GM23338 (cell line): ENCODE results near the gene BEX2. TPM values are rescaled to one million over a fixed set of nuclear protein-coding genes. Genes with fewer than 3 reads are reported as not detected.

ENCODE experiments used
- ATAC-seq: fragments of 200-7000 bp; cut with Tn5 transposase; 3 replicates; pipeline ENCODE4 v1.9.1; 2020
- DNase-seq: peaks from one replicate; pipeline ENCODE4 v3.0.0-alpha.2; 2015; ENCODE audit warnings: low spot score
- H2AFZ ChIP-seq: fragments of 200-600 bp; sonication (generic); 2 replicates; pipeline ENCODE4 v1.8.0; 2016; ENCODE audit warnings: antibody characterized with exemption, mild to moderate bottlenecking, moderate library complexity
- H3F3A ChIP-seq: fragments of 200-600 bp; sonication (generic); replicated peaks from 2 replicates; pipeline ENCODE4 v1.8.0; 2017; ENCODE audit warnings: antibody characterized with exemption, mixed run types, low read depth
- H3K27ac ChIP-seq: fragments of 200-600 bp; sonication (generic); 2 replicates; pipeline ENCODE4 v1.6.1; 2016; ENCODE audit warnings: low read depth
- H3K27me3 ChIP-seq: fragments of 200-600 bp; sonication (generic); 2 replicates; pipeline ENCODE4 v1.8.0; 2016; ENCODE audit warnings: mild to moderate bottlenecking, mixed run types, moderate library complexity; ENCODE audit not compliant: insufficient read depth
- H3K36me3 ChIP-seq: fragments of 200-600 bp; sonication (generic); 2 replicates; pipeline ENCODE4 v1.8.0; 2016; ENCODE audit warnings: mild to moderate bottlenecking; ENCODE audit not compliant: insufficient read depth
- H3K4me1 ChIP-seq: fragments of 200-600 bp; sonication (generic); 2 replicates; pipeline ENCODE4 v1.8.0; 2016; ENCODE audit warnings: mild to moderate bottlenecking, moderate library complexity; ENCODE audit not compliant: insufficient read depth
- H3K4me2 ChIP-seq: fragments of 200-600 bp; sonication (generic); 2 replicates; pipeline ENCODE4 v1.7.1; 2017; ENCODE audit warnings: mixed run types
- H3K4me3 ChIP-seq: fragments of 200-600 bp; sonication (generic); 2 replicates; pipeline ENCODE4 v1.6.1; 2016; ENCODE audit warnings: mixed run types
- H3K79me2 ChIP-seq: fragments of 200-600 bp; sonication (generic); replicated peaks from 2 replicates; pipeline ENCODE4 v1.8.0; 2017; ENCODE audit warnings: mild to moderate bottlenecking; ENCODE audit not compliant: insufficient read depth
- H3K9me2 ChIP-seq: fragments of 200-600 bp; sonication (generic); 2 replicates; pipeline ENCODE4 v1.8.0; 2017; ENCODE audit not compliant: insufficient read depth
- H4K20me1 ChIP-seq: fragments of 200-600 bp; sonication (generic); replicated peaks from 2 replicates; pipeline ENCODE4 v1.8.0; 2017; ENCODE audit warnings: mild to moderate bottlenecking; ENCODE audit not compliant: insufficient read depth
- H3K27ac Mint-ChIP-seq: 2 replicates; pipeline ENCODE4 v1.8.0; 2020; ENCODE audit warnings: inconsistent platforms, mild to moderate bottlenecking, moderate library complexity, mixed read lengths
- H3K27me3 Mint-ChIP-seq: 3 replicates; pipeline ENCODE4 v1.8.0; 2022; ENCODE audit warnings: low read depth, mild to moderate bottlenecking, moderate library complexity, mixed read lengths, inconsistent platforms; ENCODE audit not compliant: insufficient read depth, poor library complexity
- H3K36me3 Mint-ChIP-seq: 3 replicates; pipeline ENCODE4 v1.8.0; 2021; ENCODE audit warnings: low read depth, mild to moderate bottlenecking, inconsistent platforms, moderate library complexity, mixed read lengths
- H3K4me1 Mint-ChIP-seq: 3 replicates; pipeline ENCODE4 v1.8.0; 2020; ENCODE audit warnings: mild to moderate bottlenecking, inconsistent platforms, mixed read lengths
- H3K4me3 Mint-ChIP-seq: 3 replicates; pipeline ENCODE4 v1.8.0; 2021; ENCODE audit warnings: moderate library complexity, mild to moderate bottlenecking, inconsistent platforms, mixed read lengths
- H3K9me3 Mint-ChIP-seq: 3 replicates; pipeline ENCODE4 v1.8.0; 2020; ENCODE audit warnings: moderate library complexity, mild to moderate bottlenecking, inconsistent platforms, mixed read lengths
- CREB1 ChIP-seq: fragments of 250-450 bp; sonication (Bioruptor Pico); IDR thresholded peaks from 2 replicates; pipeline ENCODE4 v1.5.0; 2020; ENCODE audit warnings: low read depth, mild to moderate bottlenecking, moderate library complexity
- EZH2 ChIP-seq: fragments of 200-600 bp; sonication (generic); IDR thresholded peaks from one replicate; pipeline ENCODE4 v1.8.0; 2017; ENCODE audit warnings: antibody characterized with exemption, mild to moderate bottlenecking, low read depth; ENCODE audit not compliant: unreplicated experiment
- EZH2phosphoT487 ChIP-seq: fragments of 200-600 bp; sonication (generic); IDR thresholded peaks from one replicate; pipeline ENCODE4 v1.8.1; 2018; ENCODE audit warnings: antibody characterized with exemption; ENCODE audit not compliant: unreplicated experiment
- JUNB ChIP-seq: IDR thresholded peaks from one replicate; pipeline ENCODE4 v1.6.1; 2016; ENCODE audit warnings: antibody characterized with exemption; ENCODE audit not compliant: unreplicated experiment
- NANOG ChIP-seq: IDR thresholded peaks from 2 replicates; pipeline ENCODE4 v1.6.1; 2016; ENCODE audit warnings: antibody characterized with exemption, borderline replicate concordance
- POLR2AphosphoS5 ChIP-seq: IDR thresholded peaks from 2 replicates; pipeline ENCODE4 v1.6.1; 2016; ENCODE audit warnings: antibody characterized with exemption, low read depth
- REST ChIP-seq: IDR thresholded peaks from one replicate; pipeline ENCODE4 v1.6.1; 2018; ENCODE audit warnings: antibody characterized with exemption; ENCODE audit not compliant: unreplicated experiment
- STAT1 ChIP-seq: IDR thresholded peaks from one replicate; pipeline ENCODE4 v1.6.1; 2016; ENCODE audit warnings: antibody characterized with exemption; ENCODE audit not compliant: unreplicated experiment
- ZNF114 ChIP-seq: fragments of 250-450 bp; sonication (Bioruptor Pico); IDR thresholded peaks from 2 replicates; pipeline ENCODE4 v1.5.0; 2020; ENCODE audit warnings: mild to moderate bottlenecking, moderate library complexity
- ZNF331 ChIP-seq: fragments of 250-450 bp; sonication (Bioruptor Pico); IDR thresholded peaks from 2 replicates; pipeline ENCODE4 v1.5.0; 2020; ENCODE audit warnings: low read depth, mild to moderate bottlenecking, moderate library complexity
- ZNF462 ChIP-seq: fragments of 250-450 bp; sonication (Bioruptor Pico); IDR thresholded peaks from 2 replicates; pipeline ENCODE4 v1.5.0; 2020; ENCODE audit warnings: mild to moderate bottlenecking, moderate library complexity
- polyA plus RNA-seq: library from polyadenylated mRNA; unstranded; fragments of >200 nt; fragmentation: Nextera tagmentation; extraction: Ambion mirVana; gene quantifications from 2 replicates; pipeline ENCODE4 v1.2.1, GENCODE V29; 2016
- total RNA-seq: library from RNA; depleted of rRNA; stranded (reverse); fragments of >200 nt; shearing (Covaris generic); gene quantifications from 2 replicates; pipeline ENCODE4 v1.2.3, GENCODE V29; 2014
- TF ChIP-seq, protein P1 (sequence below): IDR thresholded peaks from 2 replicates; pipeline ENCODE4 v1.6.1; 2016; ENCODE audit warnings: antibody characterized with exemption
- TF ChIP-seq, protein P2 (sequence below), 2 experiments: fragments of 200-600 bp in 1 of 2; sonication (generic) in 1 of 2; conservative IDR thresholded peaks; 2 replicates each; pipeline versions ENCODE4 v1.5.1 to v1.6.1; 2016 to 2017; ENCODE audit warnings: antibody characterized with exemption in 2 of 2, low read depth in 2 of 2, mild to moderate bottlenecking in 2 of 2, moderate library complexity in 1 of 2

Gene BEX2
- total and polyA plus RNA-seq, 2 experiments from 2014 or later = 37.5 to 87.9 TPM

- H3F3A ChIP-seq = no peaks in the 10 kb centered on the region
- TF ChIP-seq, protein P1, sequence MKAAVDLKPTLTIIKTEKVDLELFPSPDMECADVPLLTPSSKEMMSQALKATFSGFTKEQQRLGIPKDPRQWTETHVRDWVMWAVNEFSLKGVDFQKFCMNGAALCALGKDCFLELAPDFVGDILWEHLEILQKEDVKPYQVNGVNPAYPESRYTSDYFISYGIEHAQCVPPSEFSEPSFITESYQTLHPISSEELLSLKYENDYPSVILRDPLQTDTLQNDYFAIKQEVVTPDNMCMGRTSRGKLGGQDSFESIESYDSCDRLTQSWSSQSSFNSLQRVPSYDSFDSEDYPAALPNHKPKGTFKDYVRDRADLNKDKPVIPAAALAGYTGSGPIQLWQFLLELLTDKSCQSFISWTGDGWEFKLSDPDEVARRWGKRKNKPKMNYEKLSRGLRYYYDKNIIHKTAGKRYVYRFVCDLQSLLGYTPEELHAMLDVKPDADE = no peak
- TF ChIP-seq, protein P2, sequence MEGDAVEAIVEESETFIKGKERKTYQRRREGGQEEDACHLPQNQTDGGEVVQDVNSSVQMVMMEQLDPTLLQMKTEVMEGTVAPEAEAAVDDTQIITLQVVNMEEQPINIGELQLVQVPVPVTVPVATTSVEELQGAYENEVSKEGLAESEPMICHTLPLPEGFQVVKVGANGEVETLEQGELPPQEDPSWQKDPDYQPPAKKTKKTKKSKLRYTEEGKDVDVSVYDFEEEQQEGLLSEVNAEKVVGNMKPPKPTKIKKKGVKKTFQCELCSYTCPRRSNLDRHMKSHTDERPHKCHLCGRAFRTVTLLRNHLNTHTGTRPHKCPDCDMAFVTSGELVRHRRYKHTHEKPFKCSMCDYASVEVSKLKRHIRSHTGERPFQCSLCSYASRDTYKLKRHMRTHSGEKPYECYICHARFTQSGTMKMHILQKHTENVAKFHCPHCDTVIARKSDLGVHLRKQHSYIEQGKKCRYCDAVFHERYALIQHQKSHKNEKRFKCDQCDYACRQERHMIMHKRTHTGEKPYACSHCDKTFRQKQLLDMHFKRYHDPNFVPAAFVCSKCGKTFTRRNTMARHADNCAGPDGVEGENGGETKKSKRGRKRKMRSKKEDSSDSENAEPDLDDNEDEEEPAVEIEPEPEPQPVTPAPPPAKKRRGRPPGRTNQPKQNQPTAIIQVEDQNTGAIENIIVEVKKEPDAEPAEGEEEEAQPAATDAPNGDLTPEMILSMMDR (conservative IDR thresholded peaks at IDR 0.05; ENCODE audit: low read depth in 2 of 2) = no peak
- no peak for TF ChIP-seq ZNF114
- no peak for TF ChIP-seq ZNF331 (CRISPR knock-in tag)
- no peak for TF ChIP-seq JUNB
- TF ChIP-seq EZH2phosphoT487 = no peak
- TF ChIP-seq ZNF462 = no peak
- TF ChIP-seq STAT1 = no peak
- no peak for TF ChIP-seq REST
- TF ChIP-seq NANOG = no peak
- no peak for TF ChIP-seq POLR2AphosphoS5
- TF ChIP-seq EZH2 = no peak
- no peak for TF ChIP-seq CREB1 (CRISPR knock-in tag)
- no peak for ATAC-seq
- Mint-ChIP-seq H3K4me1 (peaks cover 23% of the 10 kb centered on the region), H3K27ac (peak overlapping the region; percentile 12; the same call in 1 of the 2 replicates), H3K4me3 (peak overlapping the region; percentile 89), H3K36me3 (peaks cover 13% of the 10 kb centered on the region), H3K27me3 (no peaks in the 10 kb centered on the region), H3K9me3 (no peaks in the 10 kb centered on the region; the same call in 2 of the 3 replicates)
- peak overlapping the region; percentile 61 for H3K4me3 ChIP-seq
- no peaks in the 10 kb centered on the region for H3K9me2 ChIP-seq
- H3K27ac ChIP-seq = no peak overlapping the region
- peaks cover 11% of the 10 kb centered on the region for H3K4me1 ChIP-seq
- no peak for DNase-seq
- H3K4me2 ChIP-seq = no peak overlapping the region
- H3K79me2 ChIP-seq = peaks cover 12% of the 10 kb centered on the region
- no peaks in the 10 kb centered on the region for H3K27me3 ChIP-seq
- no peaks in the 10 kb centered on the region; the same call in 1 of the 2 replicates for H3K36me3 ChIP-seq
- no peak overlapping the region for H2AFZ ChIP-seq
- H4K20me1 ChIP-seq = no peaks in the 10 kb centered on the region
Observed at GRCh38 chrX:103357871-103358270, 47.1 kb upstream of the BEX2 start.
